HEK293 (cell line): ENCODE measurements around the gene PKNOX2.

Source experiments
- BCL6B ChIP-seq: fragments of 450-650 bp; formaldehyde crosslinking; IDR thresholded peaks from 2 replicates; pipeline ENCODE4 v1.5.1; 2017; ENCODE audit warnings: missing biosample characterization, missing genetic modification characterization
- PRDM10 ChIP-seq: fragments of 450-650 bp; formaldehyde crosslinking; IDR thresholded peaks from 2 replicates; pipeline ENCODE4 v1.5.1; 2016; ENCODE audit warnings: missing biosample characterization, missing genetic modification characterization
- ZEB2 ChIP-seq: fragments of 450-650 bp; formaldehyde crosslinking; IDR thresholded peaks from 2 replicates; pipeline ENCODE4 v1.5.1; 2016; ENCODE audit warnings: missing biosample characterization, missing genetic modification characterization

- TF ChIP-seq PRDM10 (no peak), ZEB2 (no peak), BCL6B (tag by site-specific recombination) (no peak)
Observed at GRCh38 chr11:125404811-125405790, 240.6 kb downstream of the PKNOX2 start.
